Activated T-cell treated with anti-CD3 and anti-CD28 coated beads, Interleukin-2, amount 50 U/mL, for 72 hours (primary cell): ENCODE results near the gene HEXD. TPM values are rescaled to one million over a fixed set of nuclear protein-coding genes. Genes with fewer than 3 reads are reported as not detected.
A peak's percentile ranks its signal among the peaks of the same experiment; 100 is the strongest.
"Not testable (repeated sequence)": the region's sequence is repeated elsewhere in the genome, so short reads cannot be mapped to it uniquely, and the experiment has no call there.

Experiments used
- ATAC-seq, 2 donors: fragments of 150-1000 bp; cut with Tn5 transposase; replicated peaks in 1 of 2; 2 replicates each; pipeline ENCODE4 v1.10.0; 2021; ENCODE audit warnings: moderate library complexity in 2 of 2, mild to moderate bottlenecking in 1 of 2
- DNase-seq, 2 donors: peaks; one replicate each; pipeline ENCODE4 v3.0.0; 2021 to 2022; ENCODE audit warnings: mixed read lengths in 1 of 2
- H3K27ac Mint-ChIP-seq: one replicate; pipeline ENCODE4 v1.8.0; 2022; ENCODE audit warnings: mild to moderate bottlenecking, moderate library complexity, mixed read lengths
- H3K27me3 Mint-ChIP-seq: one replicate; pipeline ENCODE4 v1.8.0; 2022; ENCODE audit warnings: low read depth, mixed read lengths
- H3K36me3 Mint-ChIP-seq, 2 donors: one replicate each; pipeline ENCODE4 v1.8.0; 2022; ENCODE audit warnings: mixed read lengths in 2 of 2, mild to moderate bottlenecking in 1 of 2; ENCODE audit not compliant: insufficient read depth in 2 of 2
- H3K4me1 Mint-ChIP-seq: one replicate; pipeline ENCODE4 v1.8.0; 2022; ENCODE audit warnings: low read depth, mixed read lengths
- H3K4me3 Mint-ChIP-seq, 2 donors: one replicate each; pipeline ENCODE4 v1.8.0; 2022; ENCODE audit warnings: mild to moderate bottlenecking in 2 of 2, mixed read lengths in 2 of 2, moderate library complexity in 2 of 2
- H3K9me3 Mint-ChIP-seq, 2 donors: one replicate each; pipeline ENCODE4 v1.8.0; 2022; ENCODE audit warnings: mixed read lengths in 2 of 2
- total RNA-seq, 2 donors: library from RNA; stranded (reverse); gene quantifications; one replicate each; pipeline ENCODE4 v1.2.3, GENCODE V29; 2022

Gene HEXD
- total RNA-seq, 2 donors from 2014 or later: 26.4 to 26.7 TPM

DNA sequence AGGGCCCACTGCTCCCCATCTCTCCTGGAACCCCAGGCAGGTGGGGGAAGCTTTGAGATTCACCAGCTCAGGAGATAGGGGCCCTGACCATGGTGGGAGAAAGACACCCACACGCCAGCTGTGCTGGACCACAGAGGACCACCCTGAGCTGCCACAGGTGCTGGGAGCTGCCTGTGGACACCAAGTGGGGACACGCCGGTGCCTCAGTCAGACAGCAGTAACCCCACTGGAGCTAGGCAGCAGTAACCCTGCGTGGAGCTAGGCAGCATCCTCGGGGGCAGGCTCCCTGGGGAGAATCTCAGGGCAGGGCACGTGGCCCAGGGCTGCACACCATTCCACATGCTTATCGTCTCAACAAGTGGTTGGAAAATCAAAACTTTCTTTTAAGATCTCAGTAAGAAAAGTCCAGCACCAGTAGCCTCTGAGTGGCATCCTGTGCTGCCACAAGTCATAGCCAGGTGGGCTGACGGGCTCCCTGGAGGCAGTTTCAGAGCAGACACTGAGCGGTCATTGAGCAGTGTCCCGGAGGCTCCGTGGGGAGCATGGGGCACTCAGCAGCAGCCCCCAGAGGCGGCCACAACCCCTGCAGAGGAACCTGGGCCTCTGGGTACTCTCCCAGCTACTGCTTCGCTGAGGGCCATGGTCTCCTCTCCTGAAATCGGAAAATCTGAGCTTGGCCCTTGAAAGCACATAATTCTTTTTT is 8.0 kb upstream of the HEXD start:
- Mint-ChIP-seq H3K9me3 (no peaks in the 10 kb centered on the region), H3K4me3 (no peak overlapping the region), H3K4me1 (peaks cover 24% of the 10 kb centered on the region), H3K36me3 (peaks cover 0 to 3% of the 10 kb centered on the region in 2 donors), H3K27ac (no peak overlapping the region), H3K27me3 (no peaks in the 10 kb centered on the region)
- no peak for DNase-seq
- ATAC-seq: no peak

DNA sequence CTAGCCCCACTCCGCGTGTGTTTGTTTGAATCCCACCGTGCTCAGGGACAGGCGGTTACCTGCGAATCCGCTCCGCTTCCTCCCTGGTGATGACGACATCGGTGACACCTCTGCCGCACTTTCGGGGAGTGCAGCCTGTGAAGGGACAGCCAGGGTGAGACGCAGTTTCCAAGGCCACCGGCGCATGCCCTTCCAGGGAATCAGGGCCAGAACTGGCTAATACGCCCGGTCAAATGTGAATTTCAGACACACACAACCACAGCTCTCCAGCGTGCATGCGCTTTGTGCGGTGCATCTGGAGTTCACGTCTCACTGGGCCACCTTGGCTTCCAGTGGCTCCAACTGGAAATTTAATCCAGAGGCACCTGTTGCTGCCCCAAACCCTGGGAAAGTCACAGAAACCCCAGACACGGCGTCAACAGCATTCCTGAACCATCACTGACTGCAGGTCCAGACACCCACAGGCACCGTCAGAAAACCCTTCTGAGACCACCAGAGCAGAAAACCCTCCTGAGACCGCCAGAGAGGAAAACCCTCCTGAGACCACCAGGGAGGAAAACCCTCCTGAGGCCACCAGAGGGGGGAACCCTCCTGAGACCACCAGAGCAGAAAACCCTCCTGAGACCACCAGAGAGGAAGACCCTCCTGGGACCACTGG is 6.6 kb upstream of the HEXD start:
- H3K9me3 Mint-ChIP-seq: no peaks in the 10 kb centered on the region
- H3K4me1 Mint-ChIP-seq: peaks cover 25% of the 10 kb centered on the region
- no peak overlapping the region for H3K27ac Mint-ChIP-seq
- ATAC-seq: no peak
- H3K36me3 Mint-ChIP-seq: peaks cover 0 to 2% of the 10 kb centered on the region in 2 donors
- DNase-seq: no peak
- no peaks in the 10 kb centered on the region for H3K27me3 Mint-ChIP-seq
- H3K4me3 Mint-ChIP-seq: no peak overlapping the region

DNA sequence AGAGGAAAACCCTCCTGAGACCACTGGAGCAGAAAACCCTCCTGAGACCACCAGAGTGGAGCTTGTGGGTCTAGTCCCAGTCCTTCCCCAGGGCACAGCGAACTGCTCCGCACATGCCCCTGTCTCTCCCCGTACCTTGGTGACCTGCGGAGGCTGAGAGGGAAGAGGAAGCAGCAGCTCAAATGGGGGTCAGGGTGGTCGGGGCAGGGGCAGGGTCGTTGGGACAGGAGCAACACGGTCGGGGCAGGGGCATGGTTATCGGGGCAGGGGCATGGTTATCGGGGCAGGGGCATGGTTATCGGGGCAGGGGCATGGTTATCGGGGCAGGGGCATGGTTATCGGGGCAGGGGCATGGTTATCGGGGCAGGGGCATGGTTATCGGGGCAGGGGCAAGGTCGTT is 6.1 kb upstream of the HEXD start:
- not testable (repeated sequence) for H3K4me3 Mint-ChIP-seq

DNA sequence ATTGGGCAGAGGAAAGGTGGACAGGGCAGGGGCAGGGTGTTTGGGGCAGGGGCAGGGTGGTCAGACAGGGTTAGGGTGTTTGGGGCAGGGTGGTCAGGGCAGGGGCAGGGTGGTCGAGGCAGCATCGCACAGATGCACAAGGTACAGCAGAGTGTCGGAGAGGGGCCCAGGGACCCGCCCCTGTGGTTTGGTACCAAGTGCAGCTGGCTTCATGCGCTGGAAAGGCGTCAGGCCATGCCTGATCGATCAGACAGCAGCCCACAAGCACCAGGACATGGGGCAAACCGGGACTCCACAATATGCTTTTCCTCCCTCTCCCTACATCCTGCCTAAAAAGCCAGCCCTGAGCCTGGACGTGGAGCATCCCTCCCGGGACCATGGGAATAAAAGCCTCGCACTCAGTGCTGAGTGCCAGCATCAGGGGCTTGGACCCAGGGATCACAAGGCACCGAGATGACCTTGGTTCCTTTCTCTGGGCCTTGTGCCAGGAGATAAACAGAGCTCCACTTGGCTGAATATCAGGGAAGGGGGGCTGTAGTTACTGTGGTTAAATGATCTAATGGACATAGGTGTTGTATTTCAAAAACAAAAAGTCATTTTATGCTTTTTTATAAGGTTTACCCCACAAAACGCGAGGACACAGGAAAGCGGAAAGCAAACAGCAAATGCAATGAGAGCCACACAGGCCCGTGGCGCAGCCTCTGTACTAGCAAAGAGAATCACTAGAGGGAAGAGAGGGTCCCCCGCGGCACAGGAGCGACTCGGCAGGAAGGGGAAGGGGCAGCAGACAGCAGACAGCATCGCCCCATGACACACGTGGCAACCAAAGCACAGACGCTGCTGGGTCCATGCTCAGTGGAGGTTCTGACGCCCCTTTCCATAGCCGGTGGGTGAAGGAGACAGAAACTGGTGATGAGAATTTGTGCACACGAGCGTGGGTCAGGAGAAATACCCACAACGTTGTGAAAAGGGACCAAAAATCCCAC is 5.3 kb upstream of the HEXD start:
- H3K4me3 Mint-ChIP-seq: no peak overlapping the region
- no peaks in the 10 kb centered on the region for H3K9me3 Mint-ChIP-seq
- peaks cover 0 to 2% of the 10 kb centered on the region in 2 donors for H3K36me3 Mint-ChIP-seq

More for the DNA sequence above, 6.1 kb upstream of the HEXD start:
- not testable (repeated sequence) for DNase-seq, H3K27ac Mint-ChIP-seq, ATAC-seq, H3K36me3 Mint-ChIP-seq, H3K27me3 Mint-ChIP-seq, H3K9me3 Mint-ChIP-seq
- H3K4me1 Mint-ChIP-seq: peaks cover 25% of the 10 kb centered on the region

DNA sequence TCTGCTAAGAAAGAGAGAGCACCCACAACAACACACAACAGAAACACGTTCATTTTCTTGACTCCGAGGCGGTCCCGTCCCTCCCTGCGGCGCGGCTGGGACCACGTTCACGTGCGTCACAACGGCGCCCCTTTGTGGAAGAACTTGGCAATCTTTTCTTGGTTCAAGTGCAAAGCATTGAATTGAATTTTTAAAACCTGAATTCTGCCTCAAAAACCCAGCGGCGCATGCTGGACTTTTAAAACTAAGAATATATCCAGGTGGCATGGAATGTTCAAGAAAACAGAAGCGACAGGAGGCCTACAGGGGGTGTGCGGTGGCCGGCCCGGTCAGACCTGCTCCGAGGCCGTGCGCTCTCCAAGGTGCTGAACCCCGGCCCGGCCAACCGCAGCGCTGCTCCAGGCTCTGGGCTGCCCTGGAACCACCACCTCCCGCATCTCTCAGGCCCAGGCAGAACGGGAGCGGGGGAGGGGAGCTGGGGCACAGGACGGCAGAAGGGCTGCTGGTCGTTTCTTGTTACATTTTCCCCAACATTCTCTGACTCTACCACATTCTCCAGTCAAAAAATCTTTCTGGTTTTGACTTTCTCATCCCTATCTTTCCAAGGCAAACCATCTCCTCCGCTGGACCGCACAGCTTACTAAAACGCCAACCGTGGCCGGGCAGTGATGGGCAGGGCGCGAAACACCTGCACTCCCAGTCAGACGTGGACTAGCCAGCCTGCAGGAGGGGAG is 3.4 kb upstream of the HEXD start:
- ATAC-seq: peak; percentile 35 to 36
- peaks cover 0 to 2% of the 10 kb centered on the region in 2 donors for H3K36me3 Mint-ChIP-seq
- peaks cover 24% of the 10 kb centered on the region for H3K4me1 Mint-ChIP-seq
- no peaks in the 10 kb centered on the region for H3K9me3 Mint-ChIP-seq
- H3K27me3 Mint-ChIP-seq: no peaks in the 10 kb centered on the region
- no peak overlapping the region for H3K27ac Mint-ChIP-seq
- H3K4me3 Mint-ChIP-seq: peak overlapping the region; percentile 13 to 22
- DNase-seq: peak; percentile 78 to 80

More for the DNA sequence above, 5.3 kb upstream of the HEXD start:
- no peak overlapping the region for H3K27ac Mint-ChIP-seq
- ATAC-seq (no peak), DNase-seq (no peak)
- H3K27me3 Mint-ChIP-seq: no peaks in the 10 kb centered on the region
- peaks cover 22% of the 10 kb centered on the region for H3K4me1 Mint-ChIP-seq

DNA sequence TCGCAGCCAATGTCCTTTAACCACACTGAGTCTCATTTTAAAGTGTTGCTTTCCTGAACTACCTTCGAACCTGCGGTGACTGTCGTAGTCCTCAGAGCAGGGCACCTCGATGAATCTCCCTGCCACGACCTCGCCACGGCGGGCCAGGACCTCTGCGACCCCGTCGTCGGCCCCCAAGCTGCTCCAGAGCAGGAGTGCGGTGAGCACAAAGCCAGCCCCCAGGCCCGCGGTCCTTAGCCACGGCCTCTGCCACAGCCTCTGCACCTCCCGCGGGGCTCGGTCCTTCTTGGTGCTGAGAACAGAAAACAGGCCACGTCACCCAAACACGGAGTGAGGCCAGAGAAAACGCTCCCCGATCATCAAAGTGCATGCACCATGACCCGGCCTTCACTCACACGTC is 2.8 kb upstream of the HEXD start:
- Mint-ChIP-seq H3K4me3 (peak overlapping the region in 1 of 2 donors; percentile 13), H3K9me3 (no peaks in the 10 kb centered on the region), H3K27ac (no peak overlapping the region), H3K4me1 (peaks cover 30% of the 10 kb centered on the region), H3K36me3 (peaks cover 0 to 6% of the 10 kb centered on the region in 2 donors), H3K27me3 (no peaks in the 10 kb centered on the region)
- DNase-seq (no peak), ATAC-seq (no peak)

DNA sequence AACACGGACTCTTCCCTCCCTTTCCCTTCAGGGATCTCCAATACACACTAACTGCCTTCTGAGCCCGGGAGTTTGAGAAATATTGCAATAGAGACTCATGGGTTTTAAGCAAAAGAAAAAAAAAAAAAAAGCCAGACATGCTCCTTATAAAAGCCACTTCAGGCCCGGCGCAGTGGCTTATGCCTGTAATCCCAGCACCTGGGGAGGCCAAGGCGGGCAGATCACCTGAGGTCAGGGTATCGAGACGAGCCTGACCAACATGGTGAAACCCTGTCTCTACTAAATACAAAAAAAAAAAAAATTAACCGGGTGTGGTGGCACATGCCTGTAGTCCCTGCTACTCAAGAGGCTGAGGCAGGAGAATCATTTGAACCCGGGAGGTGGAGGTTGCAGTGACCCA is 2.4 kb upstream of the HEXD start:
- H3K27me3 Mint-ChIP-seq: no peaks in the 10 kb centered on the region
- DNase-seq (no peak), ATAC-seq (no peak)
- H3K4me1 Mint-ChIP-seq: peaks cover 30% of the 10 kb centered on the region
- H3K4me3 Mint-ChIP-seq: no peak overlapping the region
- peaks cover 0 to 8% of the 10 kb centered on the region in 2 donors for H3K36me3 Mint-ChIP-seq
- H3K9me3 Mint-ChIP-seq: no peaks in the 10 kb centered on the region
- no peak overlapping the region for H3K27ac Mint-ChIP-seq

DNA sequence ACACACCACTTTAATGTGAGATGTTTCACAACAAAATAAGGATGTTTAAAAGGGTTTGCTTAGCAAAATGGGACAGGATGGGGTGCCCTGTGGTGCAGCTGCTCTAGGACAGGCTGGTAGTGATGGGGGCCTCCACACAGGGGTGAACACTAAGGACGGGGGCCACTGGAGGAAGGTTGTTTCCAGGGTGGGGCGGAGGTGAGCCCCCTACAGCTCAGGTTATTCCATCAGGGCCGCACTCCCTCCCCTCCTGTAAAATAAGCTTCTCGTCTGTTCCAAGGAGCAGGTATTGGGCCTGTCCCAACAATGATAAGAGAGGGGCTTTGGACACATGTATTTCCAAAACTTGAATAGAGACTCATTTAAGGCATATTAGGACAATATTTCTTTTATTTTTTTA is 1.9 kb upstream of the HEXD start:
- no peak overlapping the region for H3K4me3 Mint-ChIP-seq
- ATAC-seq (no peak), DNase-seq (no peak)
- no peaks in the 10 kb centered on the region for H3K27me3 Mint-ChIP-seq
- no peak overlapping the region for H3K27ac Mint-ChIP-seq
- H3K36me3 Mint-ChIP-seq: peaks cover 0 to 12% of the 10 kb centered on the region in 2 donors
- peaks cover 30% of the 10 kb centered on the region for H3K4me1 Mint-ChIP-seq
- no peaks in the 10 kb centered on the region for H3K9me3 Mint-ChIP-seq

DNA sequence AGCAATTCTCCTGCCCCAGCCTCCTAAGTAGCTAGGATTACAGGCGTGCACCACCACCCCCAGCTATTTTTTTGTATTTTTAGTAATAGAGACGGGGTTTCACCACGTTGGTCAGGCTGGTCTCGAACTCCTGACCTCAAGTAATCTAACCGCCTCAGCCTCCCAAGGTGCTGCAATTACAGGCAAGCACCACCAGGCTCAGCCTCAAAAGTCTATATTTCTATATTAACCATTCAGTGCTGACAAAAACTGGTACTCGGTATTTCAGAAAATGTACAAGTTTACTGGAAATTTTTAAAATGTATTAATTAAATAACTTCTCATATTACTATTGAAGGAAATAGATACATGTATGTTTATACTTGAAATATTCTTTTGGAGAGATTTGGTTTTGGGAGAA is 1.4 kb upstream of the HEXD start:
- H3K36me3 Mint-ChIP-seq: peaks cover 0 to 14% of the 10 kb centered on the region in 2 donors
- no peaks in the 10 kb centered on the region for H3K9me3 Mint-ChIP-seq
- ATAC-seq: no peak
- DNase-seq: peak in 1 of 2 donors; percentile 33
- no peaks in the 10 kb centered on the region for H3K27me3 Mint-ChIP-seq
- no peak overlapping the region for H3K4me3 Mint-ChIP-seq
- H3K4me1 Mint-ChIP-seq: peaks cover 30% of the 10 kb centered on the region
- H3K27ac Mint-ChIP-seq: no peak overlapping the region

DNA sequence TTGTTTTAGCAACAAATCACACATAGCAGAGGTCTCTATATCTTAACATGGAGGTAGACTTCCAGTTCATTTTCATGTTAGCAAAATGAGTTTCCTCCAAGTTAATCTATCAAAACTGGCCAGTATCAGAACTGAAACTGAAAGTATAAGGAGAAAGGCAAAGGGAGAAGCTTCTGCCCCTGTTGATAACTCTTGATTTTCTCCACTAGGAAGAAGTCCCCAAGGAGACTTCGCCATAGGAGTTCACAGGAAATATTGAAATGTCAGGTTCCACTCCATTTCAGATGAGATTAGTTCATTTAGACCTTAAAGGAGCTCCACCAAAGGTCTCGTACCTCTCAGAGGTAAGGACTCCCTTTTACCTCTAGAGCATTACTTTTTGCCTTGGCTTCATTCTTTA is 1.4 kb downstream of the HEXD start:
- no peak for DNase-seq
- peak overlapping the region; percentile 81 to 86 for H3K4me3 Mint-ChIP-seq
- peak overlapping the region; percentile 90 for H3K27ac Mint-ChIP-seq
- H3K4me1 Mint-ChIP-seq: peaks cover 29% of the 10 kb centered on the region
- peaks cover 0 to 20% of the 10 kb centered on the region in 2 donors for H3K36me3 Mint-ChIP-seq
- no peaks in the 10 kb centered on the region for H3K9me3 Mint-ChIP-seq
- no peaks in the 10 kb centered on the region for H3K27me3 Mint-ChIP-seq
- ATAC-seq: no peak

DNA sequence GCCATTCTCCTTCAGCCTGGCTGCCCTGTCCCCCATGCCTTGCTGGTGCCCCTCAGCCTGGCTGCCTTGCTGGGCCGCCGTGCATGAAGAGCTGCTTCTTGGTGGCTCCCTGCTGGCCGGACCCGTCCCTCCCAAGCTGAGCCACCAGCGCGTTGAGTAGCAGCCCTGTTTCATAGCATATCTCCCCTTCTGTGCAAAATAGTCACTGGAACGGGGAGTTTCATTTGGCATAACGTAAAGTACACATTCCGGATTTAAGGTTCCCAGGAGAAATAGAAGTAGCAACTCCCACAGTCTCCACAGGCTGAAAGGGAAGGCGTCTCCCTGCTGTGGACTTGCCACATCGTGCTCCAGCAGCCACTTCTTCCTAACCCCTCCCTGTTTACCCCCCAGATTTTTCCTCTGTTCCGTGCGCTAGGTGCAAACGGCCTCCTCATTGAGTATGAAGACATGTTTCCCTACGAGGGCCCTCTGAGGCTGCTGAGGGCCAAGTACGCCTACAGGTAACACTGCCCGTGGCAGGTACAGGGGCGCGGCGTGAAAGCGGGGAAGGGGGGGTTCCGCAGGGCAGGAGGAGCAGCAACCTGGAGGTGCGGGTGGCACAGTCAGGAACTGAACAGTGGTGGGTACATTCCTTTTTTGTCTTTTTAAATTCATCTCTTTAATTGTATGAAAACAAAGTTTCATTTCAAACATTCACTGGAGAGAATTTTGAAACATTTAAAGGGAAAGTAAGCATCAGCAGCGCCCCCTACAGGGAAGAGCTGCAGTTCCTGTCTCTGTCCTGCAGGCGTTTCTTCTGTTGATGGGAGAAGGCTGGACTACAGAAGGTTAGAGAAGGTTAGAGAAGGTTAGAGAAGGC is 6.1 kb downstream of the HEXD start:
- DNase-seq (peak; percentile 64 to 67), ATAC-seq (peak; percentile 61 to 62)
- no peaks in the 10 kb centered on the region for H3K27me3 Mint-ChIP-seq
- no peaks in the 10 kb centered on the region for H3K9me3 Mint-ChIP-seq
- H3K36me3 Mint-ChIP-seq: peaks cover 0 to 22% of the 10 kb centered on the region in 2 donors
- peaks cover 18% of the 10 kb centered on the region for H3K4me1 Mint-ChIP-seq
- peak overlapping the region; percentile 34 for H3K27ac Mint-ChIP-seq
- H3K4me3 Mint-ChIP-seq: no peak overlapping the region

DNA sequence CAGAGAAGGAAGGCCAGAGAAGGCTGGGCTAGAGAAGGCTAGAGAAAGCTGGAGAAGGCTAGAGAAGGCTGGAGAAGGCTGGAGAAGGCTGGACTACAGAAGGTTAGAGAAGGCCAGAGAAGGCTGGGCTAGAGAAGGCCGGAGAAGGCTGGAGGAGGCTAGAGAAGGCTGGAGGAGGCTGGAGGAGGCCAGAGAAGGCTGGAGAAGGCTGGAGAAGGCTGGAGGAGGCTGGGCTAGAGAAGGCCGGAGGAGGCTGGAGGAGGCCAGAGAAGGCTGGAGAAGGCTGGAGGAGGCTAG is 6.7 kb downstream of the HEXD start:
- Mint-ChIP-seq H3K4me1 (peaks cover 17% of the 10 kb centered on the region), H3K4me3 (no peak overlapping the region), H3K27me3 (no peaks in the 10 kb centered on the region), H3K36me3 (peaks cover 0 to 24% of the 10 kb centered on the region in 2 donors), H3K27ac (peak overlapping the region; percentile 34), H3K9me3 (no peaks in the 10 kb centered on the region)
- DNase-seq (no peak), ATAC-seq (peak; percentile 17 to 18)
